GM19328 (cell line): ENCODE measurements around the gene SPAG16.
"Not testable (repeated sequence)": the region's sequence is repeated elsewhere in the genome, so short reads cannot be mapped to it uniquely, and the experiment has no call there.

Source experiments
- ATAC-seq: cut with Tn5 transposase; IDR thresholded peaks from one replicate; pipeline ENCODE4 v1.9.1; 2021; ENCODE audit warnings: mild to moderate bottlenecking, moderate library complexity; ENCODE audit not compliant: unreplicated experiment

Gene SPAG16

DNA sequence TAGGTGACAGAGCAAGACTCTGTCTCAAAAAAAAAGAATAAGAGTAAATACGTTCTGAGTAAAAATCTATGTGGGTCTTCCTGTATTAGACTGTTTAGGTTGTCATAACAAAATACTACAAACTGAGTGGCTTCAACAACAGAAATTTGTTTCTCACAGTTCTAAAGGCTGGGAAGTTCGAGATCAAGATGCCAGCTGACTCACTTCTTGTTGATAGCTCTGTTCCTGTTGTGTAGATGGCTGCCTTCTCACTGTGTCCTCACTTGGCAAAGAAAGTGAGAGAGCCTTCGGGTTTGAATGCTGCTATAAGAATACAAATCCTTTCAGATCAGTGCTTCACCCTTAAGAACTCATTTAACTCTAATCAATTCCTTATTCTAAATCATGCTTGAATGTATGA is 696.6 kb downstream of the SPAG16 start:
- no peak for ATAC-seq

DNA sequence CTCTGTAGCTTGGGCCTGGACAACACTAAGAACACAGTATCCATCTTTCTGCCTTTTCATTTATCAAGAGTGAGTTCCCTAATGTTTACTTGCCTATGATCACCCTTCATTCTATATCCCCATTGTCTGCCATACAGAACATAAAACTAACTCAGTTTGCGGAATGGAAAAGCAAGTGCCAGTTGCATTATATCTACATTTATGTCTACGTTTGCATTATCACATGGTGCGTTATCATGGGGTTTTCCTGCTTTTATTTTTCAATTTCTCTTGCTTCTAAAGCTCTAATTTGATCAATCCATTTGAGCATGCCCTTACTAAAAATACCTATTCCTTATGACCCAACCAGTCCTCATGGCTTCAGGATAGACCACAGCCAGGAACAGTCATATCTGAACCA is 704.9 kb downstream of the SPAG16 start:
- ATAC-seq, result no peak

DNA sequence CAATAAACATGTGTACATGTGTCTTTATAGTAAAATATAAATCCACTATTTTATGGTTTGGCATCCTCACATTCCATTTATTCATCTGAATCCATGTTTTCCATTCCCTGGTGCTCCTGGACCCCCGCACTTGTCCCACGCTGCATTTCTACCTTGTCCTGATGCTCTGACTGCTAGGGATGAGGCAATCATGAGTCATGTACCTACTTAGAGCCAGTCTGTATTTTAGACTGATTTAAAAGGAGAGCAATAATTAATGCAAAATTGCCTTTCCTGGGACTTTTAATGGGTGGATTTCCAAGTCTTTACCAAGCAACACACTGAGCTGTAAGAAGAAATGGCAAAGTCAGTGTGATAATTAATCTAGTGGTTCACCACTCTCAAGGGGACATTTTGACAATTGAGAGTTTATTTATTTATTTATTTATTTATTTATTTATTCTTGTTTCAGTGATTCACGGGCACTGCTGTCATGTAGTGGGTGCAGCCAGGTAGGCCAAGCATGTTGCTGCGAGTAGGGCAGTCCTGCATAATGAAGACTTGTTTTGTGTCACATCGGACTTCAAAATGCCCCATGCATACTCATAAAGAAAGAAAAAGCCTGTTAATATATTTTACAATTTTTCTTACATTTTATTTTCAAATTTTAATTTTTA is 707.3 kb downstream of the SPAG16 start:
- no peak for ATAC-seq

DNA sequence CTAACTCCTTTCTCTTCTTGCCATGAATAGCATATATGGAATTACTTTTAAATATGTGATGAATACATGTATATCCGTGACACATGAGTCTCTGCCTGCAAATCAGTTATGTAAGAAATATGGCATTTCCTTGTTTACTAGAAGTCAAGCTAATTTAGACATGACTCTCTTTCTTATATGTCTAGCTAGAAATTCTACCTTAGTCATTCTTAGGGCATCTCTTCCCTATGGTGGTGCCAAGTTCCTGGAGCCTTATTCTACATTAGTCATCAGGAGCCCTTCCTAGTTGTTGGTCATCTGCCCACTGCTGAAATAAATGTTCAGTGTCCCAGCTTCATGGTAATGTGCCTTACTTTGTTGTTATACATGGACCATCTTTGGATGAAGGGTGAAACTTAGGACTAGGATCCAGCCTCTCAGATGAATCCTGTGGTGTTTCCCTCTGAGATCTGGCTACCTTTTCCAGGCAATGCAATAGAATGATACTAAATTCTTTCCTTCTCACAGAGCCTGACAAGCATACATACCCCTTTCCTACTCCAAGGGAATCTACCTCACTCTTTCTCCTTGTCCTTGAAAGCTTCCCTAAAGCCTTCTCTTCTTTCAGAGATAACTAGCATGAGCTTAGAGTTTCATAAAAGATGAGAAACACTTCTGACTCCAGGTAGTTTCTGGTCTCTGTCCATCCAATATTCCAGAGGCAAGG is 711.3 kb downstream of the SPAG16 start:
- no peak for ATAC-seq

DNA sequence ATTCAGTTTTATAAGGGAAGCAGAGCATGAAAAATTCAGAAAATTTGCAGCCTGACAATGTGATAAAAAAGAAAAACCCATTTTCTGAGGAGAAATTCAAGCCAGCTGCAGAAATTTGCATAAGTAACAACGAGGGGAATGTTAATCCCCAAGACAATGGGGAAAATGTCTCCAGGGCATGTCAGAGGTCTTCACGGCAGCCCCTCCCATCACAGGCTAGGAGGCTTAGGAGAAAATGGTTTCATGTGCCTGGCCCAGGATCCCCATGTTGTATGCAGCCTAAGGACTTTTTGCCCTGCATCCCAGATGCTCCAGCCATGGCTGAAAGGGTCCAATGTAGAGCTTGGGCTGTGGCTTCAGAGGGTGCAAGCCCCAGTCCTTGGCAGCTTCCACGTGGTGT is 714.7 kb downstream of the SPAG16 start:
- ATAC-seq, result not testable (repeated sequence)

DNA sequence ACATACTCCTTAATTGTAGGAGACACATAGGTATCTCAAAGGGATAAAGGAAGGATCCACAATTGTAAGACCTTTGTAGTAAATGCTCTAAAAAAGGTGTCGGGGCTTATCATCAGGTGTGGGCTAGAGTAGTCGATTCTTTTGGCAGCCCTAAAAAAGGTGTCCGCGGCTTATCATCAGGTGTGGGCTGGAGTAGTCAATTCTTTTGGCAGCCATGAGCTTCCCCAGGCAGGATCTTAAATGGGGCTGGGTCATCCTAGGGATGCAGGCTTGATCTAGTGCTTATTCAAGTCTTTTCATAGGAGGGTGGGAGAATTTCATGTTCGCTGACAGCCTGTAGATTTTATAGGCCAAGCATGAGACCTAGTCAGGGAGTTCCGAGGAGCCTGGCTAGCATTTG is 720.2 kb downstream of the SPAG16 start:
- no peak for ATAC-seq

DNA sequence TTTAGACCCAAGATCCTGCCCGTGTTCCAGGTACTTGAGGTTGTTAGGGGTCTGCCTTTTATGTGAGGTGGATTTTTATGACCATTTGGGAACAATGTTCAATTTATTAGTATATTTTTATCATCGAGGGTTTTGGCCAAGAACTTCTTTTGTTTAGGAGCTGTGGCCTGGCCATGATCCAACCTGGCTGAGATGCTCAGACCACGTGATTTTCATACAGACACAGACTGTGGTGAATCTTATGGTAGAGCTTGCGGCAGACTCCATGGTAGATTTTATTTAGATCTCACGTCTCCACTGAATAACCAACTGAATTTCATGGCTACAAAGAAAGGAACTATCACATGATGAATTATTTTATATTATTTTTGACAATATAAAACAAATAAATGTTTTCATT is 721.1 kb downstream of the SPAG16 start:
- ATAC-seq, result no peak

DNA sequence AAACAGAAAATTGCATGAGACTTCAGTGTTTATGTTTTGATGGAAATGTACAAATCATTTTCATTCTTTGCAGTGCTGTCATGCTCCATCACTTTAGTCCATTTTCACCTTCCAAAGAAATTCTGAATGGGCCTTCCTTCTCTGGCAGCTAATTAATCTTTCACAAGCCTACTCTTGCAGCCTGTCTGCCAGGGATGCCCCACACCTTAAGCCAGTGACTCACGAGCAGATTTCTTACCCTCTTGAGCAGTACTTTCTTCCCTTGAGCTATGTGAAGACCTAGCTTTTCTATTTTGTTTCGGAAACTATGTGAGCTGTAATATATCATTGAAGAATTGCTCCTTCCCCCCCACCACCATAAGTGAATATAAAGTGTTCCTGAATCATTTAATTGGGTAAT is 722.3 kb downstream of the SPAG16 start:
- ATAC-seq, result no peak

DNA sequence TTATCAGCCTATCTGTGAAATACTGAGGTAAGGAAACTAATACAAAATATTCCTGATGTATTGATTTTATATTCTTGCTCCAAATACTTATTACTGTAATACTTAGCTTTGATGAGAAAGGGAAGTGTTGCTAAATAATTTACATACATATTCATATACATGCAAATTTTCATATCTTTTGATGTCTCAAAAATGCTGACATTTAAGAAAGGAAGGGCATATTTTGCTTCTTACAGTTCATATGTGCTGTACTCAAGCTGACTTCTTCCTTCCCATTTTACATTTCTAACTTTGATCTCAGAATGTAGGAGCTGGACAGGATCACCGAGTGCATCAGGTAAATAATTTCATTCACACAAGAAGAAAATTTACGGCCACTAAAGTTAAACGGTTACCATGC is 727.4 kb downstream of the SPAG16 start:
- no peak for ATAC-seq

DNA sequence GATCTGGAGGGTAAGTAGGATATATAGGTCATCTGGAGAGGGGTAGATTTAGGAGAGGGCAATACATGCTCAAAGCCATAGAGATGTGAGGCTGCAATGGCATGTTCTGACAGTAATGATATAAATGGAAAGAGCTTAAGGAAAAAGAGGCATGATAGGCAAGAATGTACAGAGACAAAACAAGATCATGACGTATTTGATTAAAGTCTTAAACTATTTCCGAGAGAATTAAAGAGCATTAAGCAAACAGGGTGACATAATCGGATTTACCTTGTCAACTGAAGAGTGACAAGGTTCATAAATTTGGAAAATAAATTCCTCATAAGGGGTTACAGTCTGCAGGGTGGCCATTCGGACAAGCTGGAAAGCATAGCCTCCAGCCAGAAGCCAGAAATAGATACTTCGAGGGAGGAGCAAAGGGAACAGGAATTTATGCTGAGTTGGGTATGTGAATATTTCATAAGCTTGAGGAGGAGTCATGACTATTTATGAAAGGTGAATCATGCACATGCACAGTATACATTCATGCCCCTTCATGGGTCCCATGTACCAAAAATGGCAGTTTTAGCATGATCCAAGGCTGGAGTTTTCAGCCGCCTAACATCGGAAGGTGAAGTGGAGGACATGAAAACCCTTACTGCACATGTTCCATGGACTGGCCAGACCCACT is 730.4 kb downstream of the SPAG16 start:
- no peak for ATAC-seq

DNA sequence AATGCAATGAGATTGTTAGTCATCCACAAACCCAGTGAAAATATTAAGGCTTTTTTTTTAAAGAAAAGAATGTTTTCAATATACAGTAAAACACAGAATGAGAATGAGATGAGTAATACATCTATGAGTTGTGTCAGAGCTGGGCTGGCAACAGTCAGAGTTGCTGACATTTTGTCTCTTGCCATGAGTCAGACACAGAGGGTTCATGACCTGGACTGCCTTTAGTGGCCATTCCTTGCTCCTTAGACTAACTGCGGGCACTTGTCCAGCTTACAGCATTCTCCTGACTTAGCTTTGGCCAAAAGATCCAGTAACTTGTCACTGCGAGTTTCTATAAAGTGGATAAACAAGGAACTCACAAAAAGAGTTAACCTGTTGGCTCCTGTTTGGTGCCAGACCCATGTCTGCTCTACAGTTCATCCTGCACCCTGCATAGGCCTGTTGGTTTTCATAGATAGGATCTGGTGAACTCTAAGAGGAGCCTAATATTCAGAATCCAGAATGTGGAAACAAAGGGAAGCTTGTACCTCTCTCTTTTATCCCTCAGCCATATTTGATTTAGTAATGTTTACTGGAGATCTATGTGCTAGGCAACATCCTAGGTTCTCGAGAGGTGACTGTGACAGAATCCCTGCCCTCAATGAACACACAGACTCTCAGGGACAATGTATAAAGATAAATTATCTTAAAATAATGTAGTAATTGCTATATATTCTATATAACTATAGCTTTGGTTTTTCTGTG is 735.1 kb downstream of the SPAG16 start:
- ATAC-seq, result no peak

DNA sequence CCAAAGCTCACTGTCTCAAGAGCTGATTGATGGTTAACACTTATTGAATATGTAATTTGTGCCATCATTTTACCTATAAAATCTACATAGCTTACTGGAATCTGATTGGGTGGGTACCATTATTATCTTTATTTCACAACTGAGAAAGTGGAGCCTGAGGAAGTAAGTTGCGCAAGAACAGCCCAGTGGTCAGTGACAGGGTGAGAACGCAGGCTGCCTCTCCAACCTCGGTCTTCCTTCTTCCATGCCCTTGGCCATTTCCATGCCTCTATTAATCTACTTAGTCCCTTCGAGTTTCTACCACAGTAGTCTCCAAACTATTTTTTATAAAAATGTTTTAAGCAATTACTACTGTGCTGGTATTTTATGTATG is 735.7 kb downstream of the SPAG16 start:
- no peak for ATAC-seq

DNA sequence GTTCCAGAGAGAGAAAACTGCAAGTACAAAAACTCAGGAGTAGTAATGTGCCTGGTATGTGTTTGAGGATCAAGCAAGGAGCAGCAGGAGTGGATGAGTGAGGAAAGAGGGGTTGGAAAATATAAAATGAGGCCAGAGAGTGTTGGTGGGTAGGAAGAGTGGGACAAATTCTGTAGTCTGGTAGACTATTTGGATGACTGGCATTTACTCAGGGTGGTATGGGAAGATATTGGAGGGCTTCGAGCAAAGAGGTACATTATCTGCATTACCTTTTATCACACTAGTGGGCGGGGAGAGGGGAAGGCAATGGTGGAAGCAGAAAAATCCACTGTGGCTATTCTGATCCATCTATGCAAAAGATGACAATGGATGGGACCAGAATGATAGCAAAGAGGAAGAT is 744.9 kb downstream of the SPAG16 start:
- ATAC-seq, result no peak

DNA sequence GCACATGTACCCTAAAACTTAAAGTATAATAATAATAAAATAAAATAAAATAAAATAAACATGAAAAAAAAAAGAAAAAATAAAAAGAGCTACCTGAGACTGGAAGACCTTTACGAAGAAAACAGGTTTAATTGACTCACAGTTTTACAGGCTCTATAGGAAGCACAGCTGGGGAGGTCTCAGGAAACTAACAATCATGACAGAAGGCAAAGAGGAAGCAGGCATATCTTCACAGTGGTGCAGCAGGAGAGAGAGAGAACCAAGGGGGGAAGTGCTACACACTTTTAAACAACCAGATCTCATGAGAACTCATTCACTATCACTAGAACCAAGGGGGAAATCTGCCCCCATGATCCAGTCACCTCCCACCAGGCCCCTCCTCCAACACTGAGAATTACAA is 747.3 kb downstream of the SPAG16 start:
- ATAC-seq, result no peak

DNA sequence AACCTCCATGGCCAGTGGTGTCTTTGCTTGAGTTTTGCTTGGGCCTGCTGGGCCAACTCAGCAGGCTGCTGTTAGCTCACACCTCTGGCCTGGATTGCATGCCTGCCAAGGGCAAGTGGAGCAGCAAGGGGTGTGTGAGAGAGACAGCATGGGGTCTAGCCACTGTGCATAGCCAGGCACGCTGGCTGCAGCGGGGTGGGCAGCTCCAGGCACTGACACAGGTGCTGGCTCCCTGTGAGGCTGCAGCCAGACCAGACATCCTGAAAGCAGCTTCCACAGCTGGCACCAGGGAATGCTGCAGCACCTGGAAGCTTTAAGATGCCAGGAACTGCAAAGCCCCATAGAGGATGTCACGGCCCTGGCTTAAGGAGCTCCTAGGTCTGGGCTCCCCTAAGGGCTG is 750.2 kb downstream of the SPAG16 start:
- no peak for ATAC-seq

DNA sequence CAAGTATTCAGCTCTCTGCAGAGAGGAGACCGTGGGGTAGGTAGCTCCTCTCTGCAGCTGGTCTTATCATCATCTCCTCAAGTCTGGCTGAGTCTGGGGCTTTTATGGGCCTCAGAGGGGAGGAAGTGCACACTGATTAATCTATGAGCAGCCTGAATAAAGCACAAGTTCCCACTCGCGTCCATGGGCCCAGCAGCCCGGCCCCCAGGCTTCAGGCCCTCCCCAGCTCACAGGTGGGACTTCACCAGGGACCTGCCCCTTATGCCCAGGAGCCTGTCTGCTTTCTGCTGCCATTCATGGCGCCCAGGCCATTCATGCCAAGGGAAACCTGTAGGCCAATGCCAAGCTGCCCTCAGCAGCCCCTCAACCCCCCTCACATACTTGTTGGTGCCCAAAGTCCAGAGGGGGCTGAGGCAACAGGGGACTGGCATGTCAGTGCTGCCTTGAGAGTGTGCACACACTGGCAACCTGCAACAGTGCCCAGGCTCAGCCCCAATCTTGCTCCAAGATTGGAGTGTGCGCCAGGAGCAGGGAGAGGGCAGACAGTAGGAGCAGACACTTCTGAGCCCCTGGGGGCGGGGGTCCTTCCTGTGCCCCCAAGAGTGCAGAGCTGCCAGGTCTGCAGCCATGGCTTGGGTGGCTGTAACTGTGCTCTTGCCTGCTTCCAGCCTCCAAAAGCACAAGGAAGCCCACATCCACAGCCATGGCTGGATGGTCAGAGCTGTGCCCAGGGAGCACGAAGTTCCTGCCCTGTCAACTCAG is 751.0 kb downstream of the SPAG16 start:
- ATAC-seq, result no peak

DNA sequence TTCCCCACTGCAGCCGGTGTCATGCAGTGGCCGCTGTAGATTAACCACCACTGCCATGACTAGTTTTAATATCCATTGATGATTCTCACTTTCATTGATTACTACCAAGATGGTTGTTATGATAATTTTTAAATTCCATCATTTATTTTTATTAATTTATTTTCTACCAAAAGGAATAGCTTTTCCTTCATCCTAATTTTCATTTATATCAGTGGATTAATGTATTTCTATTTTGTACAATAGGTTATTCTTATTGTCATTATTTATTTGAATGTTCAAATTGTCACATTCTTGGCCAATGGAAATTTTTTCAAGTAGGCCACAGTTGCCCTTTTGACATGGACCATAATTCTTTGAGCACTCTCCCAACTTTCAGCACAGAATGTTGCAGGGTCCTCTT is 751.7 kb downstream of the SPAG16 start:
- no peak for ATAC-seq

DNA sequence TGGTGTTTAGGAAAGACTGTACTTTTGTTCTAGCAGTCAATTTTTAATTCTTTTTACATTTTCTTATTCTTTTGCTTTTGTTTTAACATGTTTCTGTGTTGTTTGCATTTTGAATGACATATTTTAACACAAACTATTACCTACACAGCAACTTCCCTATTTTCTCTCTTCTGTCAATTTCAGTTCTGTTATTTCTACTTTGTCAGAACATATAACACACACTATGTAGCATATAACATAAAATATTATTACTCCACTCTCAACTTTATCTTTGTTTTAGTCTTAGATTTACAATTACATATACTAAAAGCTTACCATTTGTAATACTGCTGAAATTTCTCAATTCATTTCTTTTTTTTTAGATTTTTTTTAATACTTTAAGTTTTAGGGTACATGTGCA is 753.9 kb downstream of the SPAG16 start:
- ATAC-seq, result no peak

DNA sequence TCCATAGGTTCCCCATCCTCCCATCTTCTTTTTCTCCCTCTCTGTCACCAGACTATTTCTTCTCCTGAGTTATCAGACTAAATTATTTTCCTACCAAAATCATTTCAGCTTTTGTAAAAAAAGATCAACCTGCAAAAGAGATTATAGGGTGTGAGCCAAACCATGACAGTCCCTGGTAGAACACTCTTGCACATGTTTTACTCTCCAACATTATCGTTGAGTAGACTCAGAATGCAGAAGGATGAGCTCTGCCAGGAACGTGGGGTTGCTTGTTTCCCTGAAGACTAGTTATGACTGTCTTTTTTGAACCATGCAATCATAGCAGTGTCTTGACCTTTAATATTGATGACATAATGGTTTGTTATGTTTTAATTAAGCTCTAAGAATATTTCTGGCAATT is 766.5 kb downstream of the SPAG16 start:
- no peak for ATAC-seq

DNA sequence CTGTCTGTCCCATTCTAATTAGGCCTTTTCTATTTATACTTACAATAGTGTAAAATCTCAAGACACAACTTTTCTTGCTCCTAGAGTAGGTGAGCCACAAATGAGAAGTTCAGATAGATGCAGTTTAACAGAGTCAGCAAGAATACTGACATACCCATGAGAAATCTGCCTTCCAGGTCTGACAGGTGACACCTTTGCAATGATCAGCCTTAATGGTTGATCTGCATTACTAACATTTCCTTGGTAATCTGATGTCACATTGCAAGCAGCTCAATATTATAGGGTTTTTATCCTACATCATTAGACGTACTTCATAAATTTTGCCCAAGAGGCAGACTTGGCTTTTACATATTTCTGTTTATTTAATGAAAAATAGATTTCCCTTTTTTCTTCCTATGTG is 767.3 kb downstream of the SPAG16 start:
- ATAC-seq, result no peak

DNA sequence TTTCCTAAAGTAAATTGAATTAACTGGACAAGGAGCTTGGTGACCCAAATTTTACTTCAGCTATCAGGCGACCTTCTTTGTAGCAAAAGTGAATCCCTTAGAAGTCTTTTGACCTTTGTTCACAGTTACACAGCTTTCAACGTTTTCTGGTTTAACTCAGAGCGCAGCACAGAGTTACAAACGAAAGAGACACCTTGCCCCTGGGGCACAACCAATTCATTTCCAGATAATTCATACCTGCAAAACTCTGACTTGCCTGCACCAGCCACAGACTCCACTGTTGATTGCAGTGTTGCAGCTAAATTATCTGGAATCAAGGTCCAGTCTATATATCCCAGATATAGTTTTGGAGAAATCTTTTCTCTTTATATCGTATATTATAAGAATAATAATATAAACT is 768.0 kb downstream of the SPAG16 start:
- ATAC-seq, result no peak
